NCI-H187 (cell line): ENCODE results near the gene RRM2.

Source experiments
- DNase-seq, 2 experiments: peaks; one replicate each; lab custom pipeline; 2025; lab: John Stamatoyannopoulos, UW

RRM2 gene

DNA sequence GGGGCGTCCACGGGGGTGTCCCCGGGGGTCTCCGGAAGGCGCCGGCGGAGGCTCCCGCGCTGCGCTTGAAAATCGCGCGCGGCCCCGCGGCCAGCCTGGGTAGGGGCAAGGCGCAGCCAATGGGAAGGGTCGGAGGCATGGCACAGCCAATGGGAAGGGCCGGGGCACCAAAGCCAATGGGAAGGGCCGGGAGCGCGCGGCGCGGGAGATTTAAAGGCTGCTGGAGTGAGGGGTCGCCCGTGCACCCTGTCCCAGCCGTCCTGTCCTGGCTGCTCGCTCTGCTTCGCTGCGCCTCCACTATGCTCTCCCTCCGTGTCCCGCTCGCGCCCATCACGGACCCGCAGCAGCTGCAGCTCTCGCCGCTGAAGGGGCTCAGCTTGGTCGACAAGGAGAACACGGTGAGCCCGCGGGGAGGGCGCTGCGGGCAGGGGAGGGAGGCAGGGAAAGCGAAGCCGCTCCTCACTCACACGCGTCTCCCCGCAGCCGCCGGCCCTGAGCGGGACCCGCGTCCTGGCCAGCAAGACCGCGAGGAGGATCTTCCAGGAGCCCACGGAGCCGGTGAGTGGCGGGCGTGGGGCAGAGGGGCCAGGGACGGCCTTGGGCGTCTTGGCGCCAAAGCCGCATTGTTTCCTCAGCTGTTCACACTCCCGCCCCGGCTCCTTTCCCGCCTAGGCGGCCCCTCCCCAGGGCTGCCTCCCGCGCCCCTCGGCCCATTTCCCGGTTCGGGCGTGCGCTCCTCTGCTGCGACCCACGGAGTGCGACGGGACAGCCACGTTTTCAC, at the start of gene RRM2:
TSS of gene RRM2 (plus strand) at position 240 of the 781 bp plus-strand sequence. CDS start at position 300, 60 bp downstream.
- peak; percentile 97 to 99 for DNase-seq

GRCh38 chr2:10073706-10074105, 48.8 kb upstream of the RRM2 start:
- no peak for DNase-seq

GRCh38 chr2:10075101-10075500, 47.4 kb upstream of the RRM2 start:
- no peak for DNase-seq

DNA sequence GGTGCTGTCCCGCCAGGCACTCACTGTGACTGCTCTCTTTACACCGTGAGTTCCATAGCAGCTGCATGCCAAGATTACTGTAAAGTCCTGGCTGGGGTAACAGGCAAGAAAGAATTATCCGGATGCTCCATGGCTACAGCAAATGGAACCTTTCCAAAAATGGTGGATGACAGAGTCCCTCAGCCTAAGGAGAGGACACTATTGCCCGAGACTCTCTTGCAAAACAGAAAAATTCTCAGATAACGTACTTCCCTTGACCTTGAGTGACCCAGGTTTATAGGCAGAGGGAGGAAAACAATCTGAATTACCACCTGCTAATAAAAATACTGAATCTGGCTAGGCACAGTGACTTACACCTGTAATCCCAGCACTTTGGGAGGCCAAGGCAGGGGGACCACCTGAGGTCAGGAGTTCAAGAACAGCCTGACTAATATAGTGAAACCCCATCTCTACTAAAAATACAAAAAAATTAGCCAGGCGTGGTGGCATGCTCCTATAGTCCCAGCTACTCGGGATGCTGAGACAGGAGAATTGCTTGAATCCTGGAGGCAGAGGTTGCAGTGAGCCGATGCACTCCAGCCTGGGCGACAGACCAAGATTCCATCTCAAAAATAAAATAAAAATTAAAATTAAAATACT, 46.8 kb upstream of the RRM2 start:
- no peak for DNase-seq

DNA sequence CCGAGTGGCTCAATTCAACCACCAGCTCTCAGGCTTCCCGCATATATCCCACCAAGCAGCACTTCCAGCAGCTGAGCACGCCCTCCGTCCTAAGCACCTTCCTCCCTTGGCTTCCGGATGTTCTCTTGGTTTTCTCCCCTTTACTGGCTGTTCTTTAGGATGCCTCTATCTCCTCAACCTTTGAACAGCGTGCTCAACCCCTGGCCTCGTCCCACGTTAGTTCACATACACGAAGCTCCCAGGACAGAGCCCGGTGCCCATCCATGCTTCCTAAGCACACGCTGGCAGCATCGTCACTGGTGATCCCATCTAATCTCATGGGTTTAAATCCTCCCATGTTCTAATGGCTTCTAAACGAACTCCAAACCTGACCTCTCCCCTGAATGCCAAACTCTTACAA, 46.0 kb upstream of the RRM2 start:
- DNase-seq: no peak

GRCh38 chr2:10076988-10077527, 45.5 kb upstream of the RRM2 start:
- no peak for DNase-seq

DNA sequence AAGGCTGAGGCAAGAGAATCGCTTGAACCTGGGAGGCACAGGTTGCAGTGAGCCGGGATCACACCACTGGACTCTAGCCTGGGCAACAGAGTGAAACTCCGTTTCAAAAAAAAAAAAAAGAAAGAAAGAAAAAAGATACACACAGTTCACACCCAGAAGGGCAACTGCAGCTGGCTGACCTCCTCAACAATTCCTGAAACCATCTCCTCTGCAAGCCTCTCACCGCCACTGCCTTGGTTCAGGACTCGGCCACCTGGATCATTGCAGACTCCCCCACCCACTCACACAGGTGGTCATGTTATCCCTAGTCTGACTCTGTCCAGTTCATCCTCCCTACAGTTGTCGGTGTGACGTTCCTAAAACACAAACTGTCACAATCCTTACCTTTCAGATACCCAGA, 44.5 kb upstream of the RRM2 start:
- DNase-seq: no peak

GRCh38 chr2:10078704-10079265, 43.8 kb upstream of the RRM2 start:
- no peak for DNase-seq

- no peak for DNase-seq
Measured at GRCh38 chr2:10079266-10079869, 43.2 kb upstream of the RRM2 start.

- no peak for DNase-seq
Measured at GRCh38 chr2:10079870-10080535, 42.5 kb upstream of the RRM2 start, which contains the start of gene CYS1. Gene CYS1, minus strand, starts transcription at chr2:10080411. Its CDS starts 188 bp downstream, at chr2:10080223.

- no peak for DNase-seq
Measured at GRCh38 chr2:10080536-10081304, 41.8 kb upstream of the RRM2 start.

DNA sequence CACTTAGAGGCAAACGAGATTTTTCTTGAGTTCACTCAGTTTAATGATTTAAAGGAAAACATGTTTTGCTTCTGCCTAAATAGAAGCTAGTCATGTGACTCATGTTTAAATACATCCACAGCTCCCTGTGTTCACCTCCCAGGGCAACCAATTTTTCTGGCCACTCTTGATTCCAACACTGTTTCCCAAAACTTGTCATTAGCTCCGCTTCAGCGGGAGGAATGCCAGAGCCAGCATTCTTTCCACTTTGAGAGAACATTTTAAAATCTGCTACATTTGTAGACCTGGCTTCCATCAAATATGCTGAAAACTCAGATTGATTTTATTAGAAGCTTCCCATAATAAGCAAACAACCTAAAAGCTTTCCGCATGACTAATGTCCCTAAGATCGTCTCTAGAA, 39.5 kb upstream of the RRM2 start:
- DNase-seq: no peak

- DNase-seq: no peak
Measured at GRCh38 chr2:10083692-10084211, 38.8 kb upstream of the RRM2 start.

GRCh38 chr2:10084223-10084865, 38.2 kb upstream of the RRM2 start:
- no peak for DNase-seq

DNA sequence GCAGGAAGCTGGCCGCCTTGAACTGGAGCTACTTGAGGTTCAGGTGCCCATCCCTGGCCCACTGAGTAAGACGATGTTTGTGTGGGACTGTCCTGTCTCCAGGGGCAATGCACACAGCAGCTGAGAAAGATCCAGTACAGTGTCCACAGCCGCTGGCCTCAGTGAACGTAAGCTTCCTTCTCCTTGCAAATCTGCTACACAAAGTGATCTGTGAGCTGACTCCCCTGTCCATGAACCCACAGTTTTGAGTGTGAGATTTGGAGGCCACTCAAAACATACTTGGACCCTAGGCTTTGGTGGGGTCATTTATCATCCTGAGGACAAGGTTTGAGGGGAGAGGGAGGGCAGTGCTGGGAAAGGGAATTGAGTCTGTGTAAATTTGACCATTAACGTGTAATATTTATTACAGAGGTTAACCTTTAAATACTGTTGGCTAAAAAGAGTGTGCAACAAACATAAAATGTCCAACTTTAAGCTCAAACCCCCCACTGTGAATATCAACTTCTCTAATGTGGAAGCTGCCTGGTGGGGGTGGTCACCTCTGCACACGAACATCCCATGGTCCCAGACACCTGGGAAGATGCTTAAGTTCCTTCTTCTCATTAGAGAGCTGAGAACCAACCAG, 37.4 kb upstream of the RRM2 start:
- no peak for DNase-seq

DNA sequence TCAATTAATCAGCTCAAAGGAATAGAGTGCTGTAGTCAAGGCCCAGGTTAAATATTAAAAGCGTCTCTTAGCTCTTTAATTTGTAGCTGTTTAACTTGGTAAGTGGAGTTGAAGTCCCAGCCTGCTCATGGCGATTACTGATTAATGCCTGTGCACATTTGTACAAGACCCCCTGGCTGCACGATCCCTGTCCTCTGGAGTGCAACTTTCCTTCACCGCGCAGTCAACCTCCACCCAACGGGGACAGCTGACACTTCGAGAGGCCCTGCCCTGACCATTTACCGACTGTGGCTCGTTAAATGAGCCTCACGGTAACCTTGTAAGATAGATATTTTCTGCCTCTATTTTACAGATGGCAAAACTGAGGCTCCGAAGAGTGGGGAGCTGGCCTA, 36.9 kb upstream of the RRM2 start:
- DNase-seq: no peak

- DNase-seq: no peak
Measured at GRCh38 chr2:10086950-10087349, 35.6 kb upstream of the RRM2 start.

GRCh38 chr2:10087360-10087759, 35.2 kb upstream of the RRM2 start:
- DNase-seq: peak in 1 of 2 experiments; percentile 44

GRCh38 chr2:10089565-10090190, 32.9 kb upstream of the RRM2 start:
- DNase-seq: no peak
